Smooth muscle cell (in vitro differentiated cells): ENCODE measurements around the gene ALG12. TPM values are rescaled to one million over a fixed set of nuclear protein-coding genes. Genes with fewer than 3 reads are reported as not detected.

Experiments
- DNase-seq: peaks from one replicate; lab custom pipeline; 2025; ENCODE audit not compliant: unreplicated experiment; lab: John Stamatoyannopoulos, UW
- H2AFZ ChIP-seq: fragments of 200-600 bp; sonication (generic); 2 replicates; pipeline ENCODE4 v1.6.0; 2016; ENCODE audit warnings: antibody characterized with exemption, low read depth, mild to moderate bottlenecking
- H3F3A ChIP-seq: fragments of 200-600 bp; sonication (generic); 2 replicates; pipeline ENCODE4 v1.6.0; 2017; ENCODE audit warnings: antibody characterized with exemption, low read depth
- H3K27ac ChIP-seq: fragments of 200-600 bp; sonication (generic); 2 replicates; pipeline ENCODE4 v1.5.1; 2016; ENCODE audit warnings: low read depth, mild to moderate bottlenecking
- H3K27me3 ChIP-seq: fragments of 200-600 bp; sonication (generic); 2 replicates; pipeline ENCODE4 v1.6.1; 2016; ENCODE audit warnings: low read depth, mild to moderate bottlenecking
- H3K36me3 ChIP-seq: fragments of 200-600 bp; sonication (generic); 2 replicates; pipeline ENCODE4 v1.5.1; 2016; ENCODE audit warnings: low read depth
- H3K4me1 ChIP-seq: fragments of 200-600 bp; sonication (generic); 2 replicates; pipeline ENCODE4 v1.5.1; 2016; ENCODE audit warnings: low read depth
- H3K4me2 ChIP-seq: fragments of 200-600 bp; sonication (generic); 2 replicates; pipeline ENCODE4 v1.6.0; 2016; ENCODE audit warnings: mild to moderate bottlenecking
- H3K4me3 ChIP-seq: fragments of 200-600 bp; sonication (generic); 2 replicates; pipeline ENCODE4 v1.5.1; 2016; ENCODE audit warnings: mild to moderate bottlenecking
- H3K79me2 ChIP-seq: fragments of 200-600 bp; sonication (generic); 2 replicates; pipeline ENCODE4 v1.6.0; 2016; ENCODE audit warnings: low read depth, mild to moderate bottlenecking
- H3K9ac ChIP-seq: fragments of 200-600 bp; sonication (generic); 2 replicates; pipeline ENCODE4 v1.6.0; 2016; ENCODE audit warnings: low read depth
- H3K9me3 ChIP-seq: fragments of 200-600 bp; sonication (generic); replicated peaks from 2 replicates; pipeline ENCODE4 v1.5.1; 2016; ENCODE audit warnings: low read depth
- H4K20me1 ChIP-seq: fragments of 200-600 bp; sonication (generic); 2 replicates; pipeline ENCODE4 v1.6.0; 2016; ENCODE audit warnings: low read depth
- CTCF ChIP-seq: fragments of 200-600 bp; sonication (generic); IDR thresholded peaks from 2 replicates; pipeline ENCODE4 v1.5.1; 2017; ENCODE audit warnings: borderline replicate concordance, mild to moderate bottlenecking, antibody characterized with exemption; ENCODE audit not compliant: insufficient read depth, poor library complexity, severe bottlenecking
- WGBS: methylation state at CpG from one replicate; pipeline ENCODE4 v1.1.7; 2016; ENCODE audit warnings: low lambda C conversion rate; 5-methylcytosine and 5-hydroxymethylcytosine counted together
- polyA plus RNA-seq: library from polyadenylated mRNA; unstranded; fragments of >200 nt; fragmentation: Nextera tagmentation; extraction: Ambion mirVana; gene quantifications from 2 replicates; pipeline ENCODE4 v1.2.1, GENCODE V29; 2016
- total RNA-seq: library from RNA; depleted of rRNA; stranded (reverse); fragments of >200 nt; gene quantifications from 2 replicates; pipeline ENCODE4 v1.2.3, GENCODE V29; 2014

The ALG12 gene
- total and polyA plus RNA-seq, 2 experiments from 2014 or later, result 13.9 to 42.7 TPM

- Histone ChIP-seq H3K36me3 (no peaks in the 10 kb centered on the region), H3K27me3 (no peaks in the 10 kb centered on the region), H3K27ac (no peak overlapping the region), H3K9me3 (no peaks in the 10 kb centered on the region), H3F3A (no peaks in the 10 kb centered on the region), H3K4me2 (no peak overlapping the region), H3K79me2 (peaks cover 12% of the 10 kb centered on the region), H3K4me3 (no peak overlapping the region), H4K20me1 (no peaks in the 10 kb centered on the region), H3K4me1 (peaks cover 4% of the 10 kb centered on the region), H2AFZ (no peak overlapping the region), H3K9ac (no peak overlapping the region)
- TF ChIP-seq CTCF, result no peak
- no peak for DNase-seq
- WGBS, result 94% methylated on average over 35 of the region's 35 CpGs
These were observed 3.5 kb upstream of the ALG12 start for GRCh38 chr22:49921508-49922278.

GRCh38 chr22:49920859-49921258, 2.6 kb upstream of the ALG12 start:
- no peaks in the 10 kb centered on the region for H3K36me3 ChIP-seq
- no peak for TF ChIP-seq CTCF
- DNase-seq, result no peak
- H3K27me3 ChIP-seq, result no peaks in the 10 kb centered on the region
- H3K4me3 ChIP-seq, result no peak overlapping the region
- no peaks in the 10 kb centered on the region for H3K9me3 ChIP-seq
- peaks cover under 1% of the 10 kb centered on the region for H4K20me1 ChIP-seq
- WGBS, result 99% methylated on average over 18 of the region's 18 CpGs
- H2AFZ ChIP-seq, result no peak overlapping the region
- H3K27ac ChIP-seq, result no peak overlapping the region
- no peak overlapping the region for H3K4me2 ChIP-seq
- H3K79me2 ChIP-seq, result peaks cover 20% of the 10 kb centered on the region
- H3K9ac ChIP-seq, result no peak overlapping the region
- peaks cover 4% of the 10 kb centered on the region for H3K4me1 ChIP-seq
- H3F3A ChIP-seq, result no peaks in the 10 kb centered on the region

- no peak overlapping the region for H3K27ac ChIP-seq
- DNase-seq, result no peak
- no peaks in the 10 kb centered on the region for H3K9me3 ChIP-seq
- no peak overlapping the region for H2AFZ ChIP-seq
- H3K9ac ChIP-seq, result peak overlapping the region; percentile 79
- peak overlapping the region; percentile 99 for H3K4me2 ChIP-seq
- peaks cover 17% of the 10 kb centered on the region for H4K20me1 ChIP-seq
- WGBS, result 46% methylated on average over 44 of the region's 47 CpGs
- no peaks in the 10 kb centered on the region for H3K27me3 ChIP-seq
- no peaks in the 10 kb centered on the region for H3F3A ChIP-seq
- H3K79me2 ChIP-seq, result peaks cover 27% of the 10 kb centered on the region
- TF ChIP-seq CTCF, result no peak
- H3K4me1 ChIP-seq, result peaks cover 4% of the 10 kb centered on the region
- no peaks in the 10 kb centered on the region for H3K36me3 ChIP-seq
- H3K4me3 ChIP-seq, result peak overlapping the region; percentile 97
These were observed 958 bp upstream of the ALG12 start for GRCh38 chr22:49918911-49919881.
